Measurements from ENCODE around the gene UTS2B. TPM values are rescaled to one million over a fixed set of nuclear protein-coding genes. Genes with fewer than 3 reads are reported as not detected.

The UTS2B gene
- total RNA-seq, 2 experiments from 2014 or later, result not detected

DNA sequence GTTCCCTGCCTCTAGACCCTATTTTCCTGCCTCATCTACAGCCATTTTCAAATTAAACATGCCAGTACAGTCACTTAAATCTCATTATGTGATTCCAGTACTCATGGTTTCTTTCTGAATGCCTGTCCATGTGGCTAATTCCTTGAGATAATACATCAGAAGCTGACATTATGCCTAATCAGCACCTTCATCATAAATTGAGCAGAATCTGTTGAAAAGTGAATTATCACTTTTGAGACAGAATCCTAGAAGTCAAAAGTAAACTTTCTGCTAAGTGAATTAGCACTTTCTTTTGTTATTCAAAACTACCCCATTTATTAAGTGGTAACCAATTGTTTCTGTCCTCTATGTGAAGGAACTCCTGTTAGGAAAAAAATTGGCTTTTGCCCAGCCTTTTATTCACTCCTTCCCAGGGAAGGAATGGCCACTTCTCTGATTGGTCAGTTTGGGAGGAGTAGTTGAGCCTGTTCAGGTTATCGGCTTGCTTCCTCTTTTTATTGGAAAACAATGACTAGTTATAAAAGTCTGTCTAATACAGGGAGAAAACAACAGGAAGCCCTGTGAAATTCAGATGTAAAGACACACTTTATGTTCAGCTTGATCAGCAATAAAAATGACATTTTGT, 90.8 kb downstream of the UTS2B start:
- H3K4me1 Mint-ChIP-seq (ENCODE audit: low read depth), result no peaks in the 10 kb centered on the region
- no peak overlapping the region for H3K4me3 Mint-ChIP-seq
- CTCF ChIA-PET, result no interaction called here

DNA sequence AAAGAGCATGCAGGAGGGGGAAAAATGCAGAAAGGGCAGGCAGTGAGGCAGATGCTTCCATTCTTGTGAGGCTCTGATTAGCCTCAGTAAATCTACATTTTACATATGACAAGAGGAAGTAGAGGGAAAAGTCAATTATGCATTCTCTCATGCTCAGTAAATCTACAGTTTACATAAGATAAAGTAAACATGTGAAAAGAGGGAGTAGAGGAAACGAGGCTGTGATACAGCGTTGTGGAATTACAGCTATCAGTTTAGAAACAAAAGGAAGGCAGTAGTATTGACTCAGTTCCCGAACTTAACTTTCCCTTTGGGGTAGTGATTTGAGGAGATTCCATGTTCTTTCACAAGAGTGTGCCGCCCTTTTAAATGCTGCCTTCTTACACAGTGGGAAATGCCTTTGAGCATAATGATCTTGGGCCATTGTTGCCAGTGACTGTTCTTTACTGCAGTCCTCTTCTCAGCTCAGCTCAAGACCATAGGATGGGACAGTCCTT, 92.0 kb downstream of the UTS2B start:
- H3K27me3 Mint-ChIP-seq (ENCODE audit: low read depth), result no peaks in the 10 kb centered on the region
- H3K4me3 Mint-ChIP-seq, result no peak overlapping the region
- ATAC-seq, result no peak
- no peaks in the 10 kb centered on the region for H3K4me1 Mint-ChIP-seq (ENCODE audit: low read depth)
- ChIA-PET CTCF (no interaction called here), POLR2A (no interaction called here)
- H3K27ac Mint-ChIP-seq, result no peak overlapping the region
- no peak for DNase-seq
- no peaks in the 10 kb centered on the region for H3K36me3 Mint-ChIP-seq (ENCODE audit: low read depth)
- no peaks in the 10 kb centered on the region for H3K9me3 Mint-ChIP-seq (ENCODE audit: insufficient read depth)

More for the DNA sequence above, 90.8 kb downstream of the UTS2B start:
- DNase-seq (no peak), ATAC-seq (no peak)
- Mint-ChIP-seq H3K36me3 (ENCODE audit: low read depth) (no peaks in the 10 kb centered on the region), H3K9me3 (ENCODE audit: insufficient read depth) (no peaks in the 10 kb centered on the region), H3K27me3 (ENCODE audit: low read depth) (no peaks in the 10 kb centered on the region), H3K27ac (no peak overlapping the region)
- POLR2A ChIA-PET, result no interaction called here

DNA sequence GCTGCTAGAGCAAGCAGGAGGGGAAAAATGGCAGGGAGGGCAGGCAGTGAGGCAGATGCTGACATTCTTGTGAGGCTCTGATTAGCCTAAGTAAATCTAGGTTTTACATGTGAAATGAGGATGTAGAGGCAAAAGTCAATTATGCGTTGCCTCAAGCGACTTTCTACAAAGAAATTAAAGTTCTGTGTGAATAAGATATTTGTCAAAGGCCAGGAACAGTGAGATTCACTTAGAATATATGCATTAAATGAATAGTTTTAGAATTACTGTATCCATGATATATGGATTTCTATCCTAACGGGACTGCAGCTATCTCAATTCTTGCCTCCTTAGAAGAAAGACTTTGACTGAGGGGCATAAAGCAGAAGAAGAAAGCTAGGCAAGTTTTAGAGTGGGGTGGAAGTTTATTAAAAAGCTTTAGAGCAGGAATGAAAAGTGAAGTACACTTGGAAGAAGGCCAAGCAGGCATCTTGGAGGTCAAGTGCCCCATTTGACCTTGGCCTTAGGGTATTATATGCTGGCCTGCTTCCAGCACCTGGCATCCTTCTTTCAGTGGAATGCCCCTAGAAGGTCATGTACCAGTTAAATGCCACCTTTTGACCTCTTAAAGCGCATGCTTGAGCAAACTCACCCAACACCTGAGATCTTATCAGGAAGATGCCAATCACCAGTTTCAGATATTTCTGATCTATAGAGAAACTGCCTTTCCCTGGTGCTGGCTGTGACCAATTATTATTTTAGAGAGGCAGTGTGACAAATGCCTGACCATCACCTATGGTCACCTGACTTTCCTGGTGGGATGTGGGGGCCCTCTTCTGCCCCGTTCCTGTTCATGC, 93.1 kb downstream of the UTS2B start:
- no peak for ATAC-seq
- H3K4me1 Mint-ChIP-seq (ENCODE audit: low read depth), result no peaks in the 10 kb centered on the region
- no peaks in the 10 kb centered on the region for H3K9me3 Mint-ChIP-seq (ENCODE audit: insufficient read depth)
- no peak for DNase-seq
- no peak overlapping the region for H3K4me3 Mint-ChIP-seq
- CTCF ChIA-PET, result no interaction called here
- no peak overlapping the region for H3K27ac Mint-ChIP-seq
- POLR2A ChIA-PET, result no interaction called here
- H3K27me3 Mint-ChIP-seq (ENCODE audit: low read depth), result no peaks in the 10 kb centered on the region
- H3K36me3 Mint-ChIP-seq (ENCODE audit: low read depth), result no peaks in the 10 kb centered on the region

DNA sequence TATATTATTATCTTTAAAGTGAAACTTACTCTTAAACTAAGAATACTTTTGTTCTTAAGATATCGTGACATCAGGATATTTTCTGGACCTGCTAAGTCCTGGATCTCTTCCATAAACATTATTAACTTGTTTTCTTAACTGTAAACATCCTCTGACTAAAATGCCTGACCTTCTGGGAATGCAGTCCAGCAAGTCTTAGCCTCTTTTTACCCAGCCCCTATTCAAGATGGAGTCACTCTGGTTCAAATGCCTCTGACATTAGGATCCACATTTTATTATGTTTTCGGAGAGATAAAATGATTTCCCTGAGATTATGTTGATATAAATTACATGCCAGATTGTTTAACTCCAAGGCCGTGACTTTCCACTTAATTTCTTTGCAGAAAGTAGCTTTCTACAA, 93.7 kb downstream of the UTS2B start:
- no peaks in the 10 kb centered on the region for H3K9me3 Mint-ChIP-seq (ENCODE audit: insufficient read depth)
- H3K27me3 Mint-ChIP-seq (ENCODE audit: low read depth), result no peaks in the 10 kb centered on the region
- ChIA-PET CTCF (no interaction called here), POLR2A (no interaction called here)
- ATAC-seq (no peak), DNase-seq (no peak)
- H3K4me1 Mint-ChIP-seq (ENCODE audit: low read depth), result no peaks in the 10 kb centered on the region
- no peak overlapping the region for H3K27ac Mint-ChIP-seq
- H3K4me3 Mint-ChIP-seq, result no peak overlapping the region
- H3K36me3 Mint-ChIP-seq (ENCODE audit: low read depth), result no peaks in the 10 kb centered on the region

DNA sequence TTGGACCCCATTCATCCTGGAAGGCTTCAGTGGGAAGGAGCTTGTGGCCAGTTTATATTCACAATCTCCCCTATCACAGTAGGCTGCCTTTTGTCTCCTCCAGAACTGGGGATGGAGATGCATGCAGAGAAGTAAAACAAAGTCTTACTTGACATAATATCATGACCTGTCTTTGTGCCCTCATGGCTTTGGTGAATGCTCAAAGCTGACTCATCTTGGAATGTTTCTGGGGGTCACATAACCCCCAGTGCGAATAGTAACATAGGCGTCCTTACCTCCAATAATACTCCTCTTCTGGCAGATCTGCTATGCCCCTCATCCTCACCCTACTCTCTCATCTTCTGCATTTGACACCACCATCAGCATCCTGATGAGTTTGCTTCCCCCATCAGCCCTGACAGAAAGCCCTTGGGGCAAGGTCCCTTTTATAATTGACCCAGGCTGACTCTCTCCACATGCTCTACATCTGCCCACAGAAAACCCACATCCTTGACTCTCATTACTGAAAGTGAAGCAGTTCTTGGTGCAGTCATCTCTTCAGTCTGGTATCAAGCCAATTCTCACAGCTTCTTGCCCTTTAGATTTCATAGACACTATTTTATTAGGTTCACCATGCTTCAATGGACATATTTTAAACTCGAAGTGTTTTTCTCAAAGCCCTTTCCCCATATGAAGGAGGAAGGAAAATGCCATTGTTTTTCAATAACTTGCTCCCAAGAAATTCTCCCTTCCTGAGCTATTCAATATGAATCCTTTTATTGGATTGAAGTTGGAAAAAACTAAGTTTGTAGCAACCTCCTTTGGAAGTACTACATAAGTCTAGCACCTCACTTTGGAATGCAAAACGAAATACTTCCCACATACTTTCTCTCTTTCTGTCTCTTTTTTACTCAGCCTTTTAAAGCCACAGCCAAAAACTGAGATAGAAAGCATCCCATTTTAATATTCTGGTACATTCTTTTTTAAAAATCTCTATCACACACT, 94.7 kb downstream of the UTS2B start:
- no peak for ATAC-seq
- H3K4me3 Mint-ChIP-seq, result no peak overlapping the region
- CTCF ChIA-PET, result interaction anchor here (1.1 kb wide), 1 partner anchor 9 kb away, joined by 3 read pairs; no protein-coding TSS in a partner anchor
- H3K36me3 Mint-ChIP-seq (ENCODE audit: low read depth), result no peaks in the 10 kb centered on the region
- H3K4me1 Mint-ChIP-seq (ENCODE audit: low read depth), result no peaks in the 10 kb centered on the region
- no peaks in the 10 kb centered on the region for H3K9me3 Mint-ChIP-seq (ENCODE audit: insufficient read depth)
- POLR2A ChIA-PET, result no interaction called here
- no peak overlapping the region for H3K27ac Mint-ChIP-seq
- no peaks in the 10 kb centered on the region for H3K27me3 Mint-ChIP-seq (ENCODE audit: low read depth)
- no peak for DNase-seq

DNA sequence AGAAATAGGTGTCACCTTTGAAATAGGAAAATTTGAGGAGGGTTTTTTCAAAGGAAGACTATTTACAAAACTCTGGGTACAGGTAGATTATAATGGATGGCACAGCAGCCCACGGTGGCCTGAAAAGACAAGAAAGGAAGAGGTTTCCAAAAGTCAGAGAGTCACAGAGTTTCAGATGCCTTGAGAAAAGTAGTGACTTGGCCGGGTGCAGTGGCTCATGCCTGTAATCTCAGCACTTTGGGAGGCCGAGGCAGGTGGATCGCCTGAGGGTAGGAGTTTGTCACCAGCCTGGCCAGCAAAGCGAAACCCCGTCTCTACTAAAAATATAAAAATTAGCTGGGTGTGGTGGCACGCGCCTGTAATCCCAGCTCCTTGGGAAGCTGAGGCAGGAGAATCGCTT, 96.1 kb downstream of the UTS2B start:
- no peaks in the 10 kb centered on the region for H3K4me1 Mint-ChIP-seq (ENCODE audit: low read depth)
- POLR2A ChIA-PET, result no interaction called here
- H3K27me3 Mint-ChIP-seq (ENCODE audit: low read depth), result no peaks in the 10 kb centered on the region
- H3K27ac Mint-ChIP-seq, result no peak overlapping the region
- ATAC-seq (no peak), DNase-seq (no peak)
- no peaks in the 10 kb centered on the region for H3K36me3 Mint-ChIP-seq (ENCODE audit: low read depth)
- no peak overlapping the region for H3K4me3 Mint-ChIP-seq
- no peaks in the 10 kb centered on the region for H3K9me3 Mint-ChIP-seq (ENCODE audit: insufficient read depth)
- CTCF ChIA-PET, result no interaction called here

GRCh38 chr3:191227541-191227940, 102.8 kb downstream of the UTS2B start:
- H3K36me3 Mint-ChIP-seq (ENCODE audit: low read depth), result no peaks in the 10 kb centered on the region
- no peak overlapping the region for H3K27ac Mint-ChIP-seq
- H3K9me3 Mint-ChIP-seq (ENCODE audit: insufficient read depth), result no peaks in the 10 kb centered on the region
- no peaks in the 10 kb centered on the region for H3K4me1 Mint-ChIP-seq (ENCODE audit: low read depth)
- ATAC-seq (no peak), DNase-seq (no peak)
- CTCF ChIA-PET, result no interaction called here
- POLR2A ChIA-PET, result no interaction called here
- H3K4me3 Mint-ChIP-seq, result no peak overlapping the region
- H3K27me3 Mint-ChIP-seq (ENCODE audit: low read depth), result no peaks in the 10 kb centered on the region

DNA sequence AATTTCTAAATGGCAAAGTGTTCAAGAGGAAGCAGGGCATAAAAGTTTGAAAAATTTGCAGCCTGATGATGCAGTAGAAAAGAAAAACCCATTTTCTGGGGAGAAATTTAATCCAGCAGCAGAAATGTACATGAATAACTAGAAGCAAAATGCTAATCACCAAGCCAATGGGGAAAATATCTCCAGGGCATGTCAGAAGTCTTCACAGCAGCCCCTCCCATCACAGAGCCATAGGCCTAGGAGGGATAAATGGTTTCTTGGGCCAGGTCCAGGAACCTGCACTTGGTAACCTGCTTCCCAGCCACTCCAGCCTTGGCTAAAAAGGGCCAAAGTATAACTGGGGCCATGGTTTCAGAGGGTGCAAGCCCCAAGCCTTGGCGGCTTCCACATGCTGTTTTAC, 108.7 kb downstream of the UTS2B start:
- POLR2A ChIA-PET, result no interaction called here
- ATAC-seq, result no peak
- H3K36me3 Mint-ChIP-seq (ENCODE audit: low read depth), result no peaks in the 10 kb centered on the region

DNA sequence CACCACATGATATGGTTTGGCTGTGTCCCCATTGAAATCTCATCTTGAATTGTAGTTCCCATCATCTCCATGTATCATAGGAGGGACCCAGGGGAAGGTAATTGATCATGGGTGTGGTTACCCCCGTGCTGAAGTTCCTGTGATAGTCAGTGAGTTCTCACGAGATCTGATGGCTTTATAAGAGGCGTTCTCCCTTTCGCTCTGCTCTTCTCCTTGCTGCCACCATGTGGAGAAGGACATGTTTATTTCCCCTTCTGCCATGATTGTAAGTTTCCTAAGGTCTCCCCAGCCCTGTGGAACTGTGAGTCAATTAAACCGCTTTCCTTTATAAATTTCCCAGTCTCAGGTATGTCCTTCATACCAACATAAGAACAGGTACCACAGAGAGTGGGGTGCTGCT, 109.4 kb downstream of the UTS2B start:
- ChIA-PET CTCF (no interaction called here), POLR2A (no interaction called here)
- Mint-ChIP-seq H3K4me1 (ENCODE audit: low read depth) (no peaks in the 10 kb centered on the region), H3K4me3 (no peak overlapping the region), H3K27ac (no peak overlapping the region), H3K36me3 (ENCODE audit: low read depth) (no peaks in the 10 kb centered on the region), H3K27me3 (ENCODE audit: low read depth) (no peaks in the 10 kb centered on the region), H3K9me3 (ENCODE audit: insufficient read depth) (no peaks in the 10 kb centered on the region)
- ATAC-seq, result no peak
- DNase-seq, result no peak

More for the DNA sequence above, 108.7 kb downstream of the UTS2B start:
- no peaks in the 10 kb centered on the region for H3K4me1 Mint-ChIP-seq (ENCODE audit: low read depth)
- H3K9me3 Mint-ChIP-seq (ENCODE audit: insufficient read depth), result no peaks in the 10 kb centered on the region
- no peak overlapping the region for H3K27ac Mint-ChIP-seq
- H3K4me3 Mint-ChIP-seq, result no peak overlapping the region
- no peak for DNase-seq
- H3K27me3 Mint-ChIP-seq (ENCODE audit: low read depth), result no peaks in the 10 kb centered on the region
- CTCF ChIA-PET, result no interaction called here

DNA sequence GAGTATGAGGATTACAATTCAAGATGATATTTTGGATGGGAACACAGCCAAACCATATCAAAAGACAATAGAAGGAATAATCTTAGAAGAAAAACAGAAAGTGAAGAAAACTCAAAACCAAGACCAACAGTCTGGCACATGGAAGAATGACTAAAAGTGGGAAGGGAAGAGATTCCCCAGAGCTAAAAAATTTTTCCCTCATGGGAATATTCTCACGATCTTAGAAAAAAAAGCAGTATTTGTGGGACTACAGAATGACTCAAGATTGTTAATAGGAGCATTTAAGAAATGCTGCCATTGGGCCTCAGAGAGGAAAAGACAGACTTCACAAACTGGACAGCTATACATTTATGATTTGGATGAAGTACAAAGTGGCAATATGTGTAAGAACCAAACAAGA, 113.0 kb downstream of the UTS2B start:
- no peaks in the 10 kb centered on the region for H3K36me3 Mint-ChIP-seq (ENCODE audit: low read depth)
- ATAC-seq (no peak), DNase-seq (no peak)
- ChIA-PET CTCF (no interaction called here), POLR2A (no interaction called here)
- H3K27me3 Mint-ChIP-seq (ENCODE audit: low read depth), result no peaks in the 10 kb centered on the region
- H3K4me3 Mint-ChIP-seq, result no peak overlapping the region
- no peaks in the 10 kb centered on the region for H3K4me1 Mint-ChIP-seq (ENCODE audit: low read depth)
- H3K27ac Mint-ChIP-seq, result no peak overlapping the region
- H3K9me3 Mint-ChIP-seq (ENCODE audit: insufficient read depth), result no peaks in the 10 kb centered on the region
